SK-N-MC (cell line): ENCODE results near the gene INAFM2.

ENCODE experiments used
- EZH2 ChIP-seq: fragments of 200-600 bp; sonication (generic); IDR thresholded peaks from one replicate; pipeline ENCODE4 v1.6.1; 2017; ENCODE audit warnings: antibody characterized with exemption
- FOXP2 ChIP-seq: optimal IDR thresholded peaks from 2 replicates; pipeline ENCODE3; 2011; ENCODE audit warnings: mild to moderate bottlenecking, moderate library complexity; ENCODE audit not compliant: insufficient read depth; ENCODE audit errors: extremely low read length, control extremely low read depth
- POLR2AphosphoS5 ChIP-seq: IDR thresholded peaks from 2 replicates; pipeline ENCODE4 v1.6.1; 2012; ENCODE audit warnings: mild to moderate bottlenecking, low read depth, low read length, borderline replicate concordance

- TF ChIP-seq EZH2 (no peak), POLR2AphosphoS5 (no peak), FOXP2 (peak; percentile 62)
Observed at GRCh38 chr15:40367686-40368611, 44.5 kb downstream of the INAFM2 start.
